H1 (cell line): Measurements from ENCODE around the gene UPF1. TPM values are rescaled to one million over a fixed set of nuclear protein-coding genes. Genes with fewer than 3 reads are reported as not detected.

ENCODE experiments used
- CTCF ChIA-PET: fragments of 300-600 bp; sonication (Branson Sonifier 250); formaldehyde crosslinking; loops from one replicate; lab custom pipeline; 2021; ENCODE audit not compliant: partially characterized antibody; lab: Charles Lee
- POLR2A ChIA-PET: fragments of 300-600 bp; sonication (Branson Sonifier 250); formaldehyde crosslinking; loops from one replicate; lab custom pipeline; 2021; ENCODE audit warnings: inconsistent platforms; ENCODE audit not compliant: partially characterized antibody; lab: Charles Lee
- DNase-seq, 2 experiments: peaks; one replicate each; pipeline versions ENCODE4 v3.0.0 to v3.0.0-alpha.2; 2010 to 2022; ENCODE audit warnings: low spot score in 2 of 2, low read depth in 1 of 2, mixed read lengths in 1 of 2
- FAIRE-seq: peaks from 2 replicates; lab custom pipeline; 2011; peaks lifted over from hg19 to GRCh38; lab: Jason Lieb, UNC
- H2AFZ ChIP-seq: 2 replicates; pipeline ENCODE4 v1.8.1; 2012; ENCODE audit warnings: low read length, inconsistent platforms
- H2AK5ac ChIP-seq: 2 replicates; pipeline ENCODE4 v1.6.1; 2013; ENCODE audit warnings: low read depth, low read length
- H2BK120ac ChIP-seq: replicated peaks from 2 replicates; pipeline ENCODE3; 2013; ENCODE audit warnings: low read depth, low read length, inconsistent platforms
- H2BK12ac ChIP-seq: 2 replicates; pipeline ENCODE4 v1.6.1; 2013; ENCODE audit warnings: low read depth, low read length
- H2BK15ac ChIP-seq: 2 replicates; pipeline ENCODE4 v1.6.1; 2013; ENCODE audit warnings: low read length
- H2BK20ac ChIP-seq: 2 replicates; pipeline ENCODE4 v1.6.1; 2013; ENCODE audit warnings: low read length
- H2BK5ac ChIP-seq: 2 replicates; pipeline ENCODE4 v1.6.1; 2013; ENCODE audit warnings: low read depth, low read length
- H3K14ac ChIP-seq: 2 replicates; pipeline ENCODE4 v1.6.1; 2013; ENCODE audit warnings: inconsistent platforms; ENCODE audit not compliant: insufficient read length
- H3K18ac ChIP-seq: 2 replicates; pipeline ENCODE4 v1.6.1; 2013; ENCODE audit warnings: low read length; ENCODE audit errors: extremely low read depth
- H3K23ac ChIP-seq: 2 replicates; pipeline ENCODE4 v1.6.1; 2013; ENCODE audit warnings: inconsistent platforms; ENCODE audit not compliant: insufficient read length
- H3K23me2 ChIP-seq: 2 replicates; pipeline ENCODE4 v1.6.1; 2013; ENCODE audit warnings: low read depth, low read length
- H3K27ac ChIP-seq: 2 replicates; pipeline ENCODE4 v1.6.1; 2011; ENCODE audit warnings: low read depth, low read length, inconsistent platforms
- H3K27me3 ChIP-seq, 4 experiments: replicated peaks in 1 of 4; 1 replicate in 1 of 4; 2 replicates in 3 of 4; pipeline versions ENCODE4 v1.6.1 to v1.8.1; 2011 to 2013; ENCODE audit warnings: low read length in 3 of 4, mild to moderate bottlenecking in 3 of 4, inconsistent platforms in 2 of 4, mixed read lengths in 2 of 4, moderate library complexity in 1 of 4; ENCODE audit not compliant: control insufficient read depth in 3 of 4, insufficient read depth in 3 of 4; ENCODE audit errors: extremely low read depth in 1 of 4
- H3K36me3 ChIP-seq, 4 experiments: 2 replicates each; pipeline versions ENCODE4 v1.6.1 to v1.8.1; 2011 to 2013; ENCODE audit warnings: mild to moderate bottlenecking in 4 of 4, low read length in 3 of 4, moderate library complexity in 2 of 4, control low read depth in 1 of 4, inconsistent platforms in 1 of 4; ENCODE audit not compliant: insufficient read depth in 4 of 4, control insufficient read depth in 2 of 4
- H3K4ac ChIP-seq: replicated peaks from 2 replicates; pipeline ENCODE3; 2013; ENCODE audit warnings: low read length, low read depth, mixed read lengths, inconsistent platforms; ENCODE audit not compliant: insufficient read length
- H3K4me1 ChIP-seq, 4 experiments: replicated peaks in 1 of 4; 1 replicate in 1 of 4; 2 replicates in 3 of 4; pipeline versions ENCODE4 v1.6.1 to v1.8.1; 2011 to 2013; ENCODE audit warnings: low read length in 3 of 4, inconsistent platforms in 2 of 4, mixed read lengths in 1 of 4; ENCODE audit not compliant: insufficient read depth in 4 of 4, control insufficient read depth in 3 of 4
- H3K4me2 ChIP-seq, 2 experiments: 2 replicates each; pipeline versions ENCODE4 v1.6.1 to v1.8.1; 2011 to 2013; ENCODE audit warnings: low read depth in 2 of 2, low read length in 2 of 2, control low read depth in 1 of 2, inconsistent platforms in 1 of 2, mild to moderate bottlenecking in 1 of 2; ENCODE audit not compliant: insufficient read depth in 1 of 2
- H3K4me3 ChIP-seq, 4 experiments: fragments of 200-600, 300-600 bp in 1 of 4; sonication (generic), shearing (Covaris generic), sonication (Bioruptor Twin) in 1 of 4; 2 replicates each; pipeline versions ENCODE4 v1.5.1 to v1.8.1; 2011 to 2016; ENCODE audit warnings: low read length in 4 of 4, low read depth in 3 of 4, control low read depth in 2 of 4, inconsistent platforms in 2 of 4, mild to moderate bottlenecking in 2 of 4, mixed read lengths in 1 of 4, moderate library complexity in 1 of 4; ENCODE audit not compliant: insufficient read depth in 2 of 4; ENCODE audit errors: extremely low read depth in 1 of 4
- H3K56ac ChIP-seq: replicated peaks from 2 replicates; pipeline ENCODE3; 2013; ENCODE audit warnings: low read depth, mild to moderate bottlenecking, mixed read lengths, low read length, inconsistent platforms; ENCODE audit not compliant: insufficient read length
- H3K79me1 ChIP-seq: 2 replicates; pipeline ENCODE4 v1.6.1; 2013; ENCODE audit warnings: low read depth, low read length, control low read depth
- H3K79me2 ChIP-seq, 2 experiments: 2 replicates each; pipeline versions ENCODE4 v1.6.1 to v1.8.1; 2012 to 2013; ENCODE audit warnings: low read length in 2 of 2, mild to moderate bottlenecking in 2 of 2, inconsistent platforms in 1 of 2; ENCODE audit not compliant: insufficient read depth in 2 of 2, control insufficient read depth in 1 of 2
- H3K9ac ChIP-seq, 4 experiments: replicated peaks in 1 of 4; 1 replicate in 1 of 4; 2 replicates in 3 of 4; pipeline versions ENCODE4 v1.6.1 to v1.8.1; 2011 to 2013; ENCODE audit warnings: low read depth in 3 of 4, low read length in 3 of 4, control low read depth in 2 of 4, mild to moderate bottlenecking in 2 of 4, moderate library complexity in 2 of 4, inconsistent platforms in 1 of 4; ENCODE audit errors: extremely low read depth in 1 of 4
- H3K9me3 ChIP-seq, 2 experiments: 2 replicates each; pipeline versions ENCODE4 v1.6.1 to v1.8.1; 2012 to 2013; ENCODE audit warnings: mild to moderate bottlenecking in 2 of 2, moderate library complexity in 2 of 2, control low read depth in 1 of 2, inconsistent platforms in 1 of 2, low read depth in 1 of 2, low read length in 1 of 2, mixed read lengths in 1 of 2; ENCODE audit not compliant: insufficient read depth in 2 of 2
- H4K20me1 ChIP-seq, 2 experiments: replicated peaks in 1 of 2; 2 replicates each; pipeline versions ENCODE3 to v1.8.1; 2011 to 2013; ENCODE audit warnings: inconsistent platforms in 2 of 2, low read length in 2 of 2, mild to moderate bottlenecking in 1 of 2; ENCODE audit not compliant: insufficient read depth in 2 of 2, control insufficient read depth in 1 of 2
- H4K5ac ChIP-seq: 2 replicates; pipeline ENCODE4 v1.6.1; 2013; ENCODE audit warnings: low read length, low read depth, mixed read lengths, inconsistent platforms; ENCODE audit not compliant: insufficient read length
- H4K8ac ChIP-seq: 2 replicates; pipeline ENCODE4 v1.8.0; 2013; ENCODE audit warnings: mild to moderate bottlenecking, moderate library complexity, low read length, inconsistent platforms; ENCODE audit not compliant: insufficient read depth; ENCODE audit errors: extremely low read depth
- H4K91ac ChIP-seq: replicated peaks from 2 replicates; pipeline ENCODE3; 2013; ENCODE audit warnings: low read length, mixed read lengths, inconsistent platforms; ENCODE audit not compliant: insufficient read length
- E2F6 ChIP-seq: IDR thresholded peaks from 2 replicates; pipeline ENCODE4 v1.6.1; 2012; ENCODE audit warnings: inconsistent platforms
- EP300 ChIP-seq, 2 experiments: IDR thresholded peaks; 1 replicate in 1 of 2; 2 replicates in 1 of 2; pipeline ENCODE4 v1.6.1; 2011 to 2012; ENCODE audit warnings: low read depth in 2 of 2, low read length in 2 of 2, mild to moderate bottlenecking in 2 of 2, borderline replicate concordance in 1 of 2, inconsistent platforms in 1 of 2, moderate library complexity in 1 of 2
- EZH2 ChIP-seq: fragments of 200-600 bp; sonication (generic); IDR thresholded peaks from 2 replicates; pipeline ENCODE4 v1.7.1; 2012; ENCODE audit warnings: low read depth, mild to moderate bottlenecking, moderate library complexity, low read length, inconsistent platforms; ENCODE audit not compliant: severe bottlenecking
- FOSL1 ChIP-seq: IDR thresholded peaks from 2 replicates; pipeline ENCODE4 v1.6.1; 2011; ENCODE audit warnings: mild to moderate bottlenecking, low read depth, low read length, moderate library complexity; ENCODE audit not compliant: insufficient read depth
- GABPA ChIP-seq: IDR thresholded peaks from 2 replicates; pipeline ENCODE4 v1.6.1; 2011; ENCODE audit warnings: mild to moderate bottlenecking, low read length, moderate library complexity, borderline replicate concordance; ENCODE audit not compliant: insufficient read depth
- RXRA ChIP-seq: IDR thresholded peaks from 2 replicates; pipeline ENCODE4 v1.6.1; 2011; ENCODE audit warnings: low read depth, mild to moderate bottlenecking, low read length, moderate library complexity; ENCODE audit not compliant: insufficient read depth
- SIRT6 ChIP-seq: IDR thresholded peaks from one replicate; pipeline ENCODE4 v1.7.1; 2012; ENCODE audit warnings: low read length, inconsistent platforms
- TCF12 ChIP-seq: IDR thresholded peaks from 2 replicates; pipeline ENCODE4 v1.6.1; 2011; ENCODE audit warnings: low read depth, mild to moderate bottlenecking, low read length
- WGBS, 2 experiments: shearing (Covaris generic) in 1 of 2; methylation state at CpG; one replicate each; pipeline versions ENCODE4 v1.1.6 to v1.1.7; 2013 to 2015; ENCODE audit warnings: low lambda C conversion rate in 2 of 2, mixed read lengths in 2 of 2, inconsistent platforms in 1 of 2, low coverage in 1 of 2, missing lambda C conversion rate in 1 of 2; ENCODE audit not compliant: insufficient replicate concordance in 2 of 2, insufficient coverage in 1 of 2, insufficient read length in 1 of 2; ENCODE audit errors: extremely low coverage in 1 of 2, missing lambda C conversion rate in 1 of 2; 5-methylcytosine and 5-hydroxymethylcytosine counted together
- polyA plus RNA-seq, 7 experiments: library from polyadenylated mRNA; depleted of rRNA in 3 of 7; stranded (reverse) in 5 of 7; unstranded in 2 of 7; fragments of >200 nt in 5 of 7; fragments of 200-250 nt in 2 of 7; gene quantifications; 1 replicate in 5 of 7; 2 replicates in 1 of 7; 4 replicates in 1 of 7; pipeline versions ENCODE4 v1.2.1 to v1.2.3, GENCODE V29; 2011 to 2013; ENCODE audit warnings: missing spikeins in 2 of 7, mixed read lengths in 2 of 7
- total RNA-seq: library from RNA; stranded (reverse); fragmentation: NEBNext Ultra II Directional; extraction: Animal tissue kit (Norgen Biotek cat#: 25700); gene quantifications from 2 replicates; pipeline ENCODE4 v1.2.1, GENCODE V29; 2021

UPF1 gene
- total and polyA plus RNA-seq, 2 of the 8 experiments (the other 6 are each of a cell fraction or from before 2014, with no cell fraction given) = 46.4 to 62.0 TPM

- no peak overlapping the region for H3K27ac ChIP-seq
- peak overlapping the region; percentile 60 to 75 for H3K4me2 ChIP-seq
- peaks cover 27% of the 10 kb centered on the region for H3K23me2 ChIP-seq
- no peak overlapping the region for H4K5ac ChIP-seq
- H3K4me3 ChIP-seq = peak overlapping the region; percentile 15 to 59 (median 33); a peak in 7 of 8 replicates
- peak overlapping the region; percentile 78; the same call in 1 of the 2 replicates for H3K18ac ChIP-seq
- H4K20me1 ChIP-seq = peaks cover 6 to 32% of the 10 kb centered on the region in 2 experiments
- H3K4me1 ChIP-seq = peaks cover 3 to 39% (median 22%) of the 10 kb centered on the region in 4 experiments
- no peak overlapping the region for H4K91ac ChIP-seq
- DNase-seq (no peak), FAIRE-seq (no peak)
- peaks cover 0 to 7% (median 0%) of the 10 kb centered on the region in 4 experiments; a peak in 1 of 8 replicates for H3K36me3 ChIP-seq
- H3K23ac ChIP-seq = no peak overlapping the region
- H3K9ac ChIP-seq = no peak overlapping the region
- H2AK5ac ChIP-seq = no peak overlapping the region
- no peak overlapping the region for H2BK120ac ChIP-seq
- no peak overlapping the region for H3K56ac ChIP-seq
- no peak overlapping the region for H3K4ac ChIP-seq
- H2BK20ac ChIP-seq = no peak overlapping the region; the same call in 1 of the 2 replicates
- H3K9me3 ChIP-seq = no peaks in the 10 kb centered on the region; a peak in 1 of 4 replicates
- H4K8ac ChIP-seq = peak overlapping the region; percentile 58; the same call in 1 of the 2 replicates
- 11% methylated on average over 46 of the region's 68 CpGs; no CpG with 5 or more reads in 1 of the 2 experiments for WGBS, 2 experiments
- H3K79me2 ChIP-seq = no peaks in the 10 kb centered on the region
- peak overlapping the region; percentile 33; the same call in 1 of the 2 replicates for H2BK12ac ChIP-seq
- H3K79me1 ChIP-seq = no peaks in the 10 kb centered on the region
- ChIA-PET POLR2A (interaction anchor here (0.7 to 1.3 kb wide), 2 partner anchors 12 to 15 kb away, joined by 3 read pairs; no protein-coding TSS in a partner anchor), CTCF (interaction anchor here (1.0 kb wide), 2 partner anchors 9 to 44 kb away, joined by 3 to 4 read pairs; partner anchors contain the start of gene UPF1)
- H3K14ac ChIP-seq = no peak overlapping the region
- no peak overlapping the region for H2BK5ac ChIP-seq
- H3K27me3 ChIP-seq = peaks cover 86 to 98% (median 97%) of the 10 kb centered on the region in 4 experiments
- H2BK15ac ChIP-seq = 0 out of 2 replicates have a peak overlapping the region, but pooled peaks have one; percentile 29
- no peak overlapping the region for H2AFZ ChIP-seq
- TF ChIP-seq E2F6 (0 out of 2 replicates have a peak, but pooled peaks have one; percentile 6), EP300 (IDR thresholded peaks at IDR 0.05; ENCODE audit: borderline replicate concordance in 1 of 2, low read depth in 2 of 2, low read length in 2 of 2) (no peak), SIRT6 (no peak), GABPA (no peak), TCF12 (no peak), FOSL1 (no peak), EZH2 (peak; percentile 80), RXRA (no peak)
Measured at GRCh38 chr19:18788529-18789421, 43.0 kb upstream of the UPF1 start.
